NCI-H2171 (cell line): ENCODE results near the gene BTG2.
"Not testable (repeated sequence)": the region's sequence is repeated elsewhere in the genome, so short reads cannot be mapped to it uniquely, and the experiment has no call there.

ENCODE experiments used
- DNase-seq: peaks from one replicate; lab custom pipeline; 2025; lab: John Stamatoyannopoulos, UW

BTG2 gene, protein sequence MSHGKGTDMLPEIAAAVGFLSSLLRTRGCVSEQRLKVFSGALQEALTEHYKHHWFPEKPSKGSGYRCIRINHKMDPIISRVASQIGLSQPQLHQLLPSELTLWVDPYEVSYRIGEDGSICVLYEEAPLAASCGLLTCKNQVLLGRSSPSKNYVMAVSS

GRCh38 chr1:203304919-203305808 is at the start of gene BTG2:
Gene BTG2 (plus strand): TSS chr1:203305519. CDS start chr1:203305607, 88 bp downstream.
- DNase-seq: peak; percentile 86

GRCh38 chr1:203256636-203257035 is 48.7 kb upstream of the BTG2 start:
- not testable (repeated sequence) for DNase-seq

DNA sequence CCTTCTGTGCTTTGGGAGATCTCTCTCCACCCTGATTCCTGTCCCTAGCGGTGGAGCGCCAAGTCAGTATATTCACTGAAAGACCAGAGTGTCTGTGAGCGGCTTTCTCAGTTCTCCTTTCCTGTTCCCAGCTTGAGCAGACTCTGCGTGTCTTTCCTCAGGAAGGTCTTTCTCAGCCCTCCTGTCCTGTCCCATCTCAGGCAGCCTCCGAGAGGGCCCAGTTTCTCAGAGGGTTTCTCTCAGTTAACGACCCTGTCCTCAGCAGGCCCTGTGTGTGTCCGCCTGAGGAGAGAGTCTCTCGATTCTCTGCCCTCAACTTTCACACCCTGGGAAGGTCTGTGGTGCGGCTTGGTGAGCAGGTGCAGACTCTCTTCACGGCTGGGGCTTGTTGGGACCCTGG is 41.8 kb upstream of the BTG2 start:
- no peak for DNase-seq

- DNase-seq: no peak
These were observed 41.2 kb upstream of the BTG2 start for GRCh38 chr1:203264052-203264501.

DNA sequence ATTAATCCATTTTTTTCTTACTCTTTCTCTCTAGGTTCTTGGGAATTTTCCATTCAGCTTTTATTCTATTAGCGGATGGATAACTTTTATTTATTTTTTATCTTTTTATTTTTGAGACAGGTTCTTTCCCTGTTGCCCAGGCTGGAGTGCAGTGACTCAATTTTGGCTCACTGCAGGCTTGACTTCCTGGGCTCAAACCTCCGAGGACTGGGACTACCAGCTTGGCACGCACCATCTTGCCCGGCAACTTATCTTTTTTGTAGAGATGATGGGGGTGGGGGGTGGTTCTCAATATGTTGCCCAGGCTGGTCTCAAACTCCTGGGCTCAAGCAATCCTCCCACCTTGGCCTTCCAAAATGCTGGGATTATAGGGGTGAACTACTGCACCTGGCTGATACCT is 39.8 kb upstream of the BTG2 start:
- DNase-seq: no peak

DNA sequence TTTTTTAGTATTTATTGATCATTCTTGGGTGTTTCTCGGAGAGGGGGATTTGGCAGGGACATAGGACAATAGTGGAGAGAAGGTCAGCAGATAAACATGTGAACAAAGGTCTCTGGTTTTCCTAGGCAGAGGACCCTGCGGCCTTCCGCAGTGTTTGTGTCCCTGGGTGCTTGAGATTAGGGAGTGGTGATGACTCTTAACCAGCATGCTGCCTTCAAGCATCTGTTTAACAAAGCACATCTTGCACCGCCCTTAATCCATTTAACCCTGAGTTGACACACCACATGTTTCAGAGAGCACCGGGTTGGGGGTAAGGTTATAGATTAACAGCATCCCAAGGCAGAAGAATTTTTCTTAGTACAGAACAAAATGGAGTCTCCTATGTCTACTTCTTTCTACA is 39.2 kb upstream of the BTG2 start:
- not testable (repeated sequence) for DNase-seq

GRCh38 chr1:203267347-203267846 is 37.9 kb upstream of the BTG2 start:
- peak; percentile 71 for DNase-seq

DNA sequence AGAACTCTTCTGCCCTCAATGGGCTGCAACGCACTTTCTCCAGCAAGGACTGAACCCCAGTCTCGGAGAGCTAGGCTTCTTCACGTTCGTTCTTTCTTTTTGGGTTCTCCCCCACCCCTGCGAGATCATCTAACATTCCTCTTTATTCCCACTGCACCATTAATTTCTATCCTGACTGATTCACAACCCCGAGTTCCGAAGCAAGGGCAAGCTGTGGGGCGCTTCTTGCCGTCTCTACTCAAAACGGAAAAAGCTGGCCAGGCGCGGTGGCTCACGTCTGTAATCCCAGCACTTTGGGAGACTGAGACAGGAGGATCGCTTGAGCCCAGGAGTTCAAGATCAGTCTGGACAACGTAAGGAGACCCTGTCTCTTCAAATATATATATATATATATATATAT is 37.4 kb upstream of the BTG2 start:
- DNase-seq: no peak

- DNase-seq: peak; percentile 58
These were observed 36.2 kb upstream of the BTG2 start for GRCh38 chr1:203268901-203269653.

DNA sequence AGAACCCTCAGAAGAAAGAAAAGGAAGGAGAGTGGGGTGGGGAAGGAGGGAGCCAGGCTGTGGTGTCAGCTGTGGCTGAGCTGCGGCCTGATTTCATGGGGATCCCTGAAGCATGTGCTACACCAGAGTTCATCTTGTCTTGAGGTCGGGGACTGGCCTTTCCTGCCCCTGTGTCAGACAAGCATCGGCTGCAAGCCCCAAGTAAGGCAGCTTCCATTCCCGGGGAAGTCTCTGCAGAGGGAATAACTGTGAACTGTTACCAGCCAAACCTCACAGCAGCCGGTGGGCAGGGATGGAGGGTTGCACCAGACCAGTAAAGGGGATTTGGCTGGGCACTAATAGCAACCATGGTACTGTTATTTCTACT is 35.7 kb upstream of the BTG2 start:
- no peak for DNase-seq

DNA sequence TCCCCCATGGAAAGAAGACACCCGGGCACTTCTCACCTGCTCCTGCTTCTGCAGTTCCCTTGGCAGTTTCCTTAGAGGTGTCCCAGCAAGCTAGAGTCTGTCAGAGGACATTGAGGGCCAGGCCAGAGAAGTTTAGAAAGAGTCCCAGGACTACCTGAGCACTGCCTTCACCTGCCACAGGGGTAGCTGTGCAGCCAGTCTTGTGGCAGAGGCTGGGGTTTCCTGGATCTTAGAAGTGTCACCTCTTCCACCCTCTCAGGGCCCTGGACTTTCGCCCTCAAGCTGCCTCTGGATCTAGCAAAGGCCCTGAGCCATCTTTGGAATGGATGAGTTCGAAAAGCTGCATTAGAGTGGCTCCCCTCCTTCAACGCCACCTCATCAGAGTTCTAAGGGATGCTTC is 34.9 kb upstream of the BTG2 start:
- no peak for DNase-seq

DNA sequence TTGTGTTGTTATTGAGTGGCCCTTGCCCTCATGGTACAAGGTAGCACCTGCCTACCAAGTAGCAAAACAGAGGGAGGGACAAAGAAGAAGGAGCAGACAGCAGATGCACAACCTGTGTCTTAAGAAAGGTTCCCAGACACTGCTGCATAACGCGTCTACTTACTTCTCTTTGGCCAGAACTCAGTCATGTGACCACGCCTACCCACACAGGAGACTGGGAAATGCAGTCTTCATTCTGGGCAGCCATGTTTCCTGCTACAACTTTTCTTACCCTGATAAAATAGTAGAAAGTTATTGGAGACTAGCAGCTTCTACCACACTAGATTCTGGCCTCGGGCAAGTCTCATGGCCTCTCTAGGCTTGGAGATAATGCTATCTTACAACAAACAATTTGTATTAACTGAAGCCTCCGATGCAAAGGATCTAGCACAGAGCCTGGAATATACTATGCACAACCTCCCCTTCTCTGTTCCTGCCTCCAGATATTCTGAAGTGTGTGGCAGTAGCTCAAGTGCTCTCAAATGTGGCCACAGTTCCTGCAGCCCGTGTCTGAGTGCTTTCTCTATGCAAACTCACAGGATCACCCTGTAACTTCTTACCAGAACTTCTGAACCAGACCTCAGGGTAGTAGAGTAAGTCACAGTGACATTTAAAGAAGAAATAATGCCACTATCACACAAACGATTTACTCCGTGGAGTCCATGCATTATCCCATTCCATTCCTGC is 34.1 kb upstream of the BTG2 start:
- peak; percentile 46 for DNase-seq

- no peak for DNase-seq
These were observed 33.2 kb upstream of the BTG2 start for GRCh38 chr1:203271962-203272632.

DNA sequence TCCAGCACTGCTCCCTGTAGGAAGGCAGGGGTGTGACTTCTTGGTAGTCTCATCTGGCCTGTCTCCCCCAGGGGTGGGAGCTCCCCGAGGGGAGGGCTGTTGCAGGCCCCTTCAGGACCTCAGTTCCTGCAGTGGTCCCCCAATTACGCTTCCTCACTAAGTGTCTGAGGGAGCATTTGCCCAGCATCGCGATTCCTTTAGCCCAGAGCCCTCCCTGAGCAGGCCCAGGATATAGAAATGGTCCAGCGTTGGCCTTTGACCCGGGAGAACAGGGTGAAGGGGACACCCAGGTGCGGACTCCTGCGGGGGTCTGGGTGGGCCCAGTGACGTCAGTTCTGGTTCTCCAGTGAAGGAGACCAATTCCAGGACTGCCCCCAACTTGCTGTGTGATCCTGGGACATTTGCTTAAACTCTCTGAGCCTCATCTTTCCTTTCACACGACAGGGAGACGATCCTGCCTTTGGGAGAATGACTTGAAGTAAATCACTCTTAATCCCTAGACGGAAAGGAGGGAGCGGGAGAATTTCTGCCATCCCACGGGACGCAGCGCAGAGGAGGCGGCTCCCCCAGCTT is 32.6 kb upstream of the BTG2 start:
- no peak for DNase-seq

DNA sequence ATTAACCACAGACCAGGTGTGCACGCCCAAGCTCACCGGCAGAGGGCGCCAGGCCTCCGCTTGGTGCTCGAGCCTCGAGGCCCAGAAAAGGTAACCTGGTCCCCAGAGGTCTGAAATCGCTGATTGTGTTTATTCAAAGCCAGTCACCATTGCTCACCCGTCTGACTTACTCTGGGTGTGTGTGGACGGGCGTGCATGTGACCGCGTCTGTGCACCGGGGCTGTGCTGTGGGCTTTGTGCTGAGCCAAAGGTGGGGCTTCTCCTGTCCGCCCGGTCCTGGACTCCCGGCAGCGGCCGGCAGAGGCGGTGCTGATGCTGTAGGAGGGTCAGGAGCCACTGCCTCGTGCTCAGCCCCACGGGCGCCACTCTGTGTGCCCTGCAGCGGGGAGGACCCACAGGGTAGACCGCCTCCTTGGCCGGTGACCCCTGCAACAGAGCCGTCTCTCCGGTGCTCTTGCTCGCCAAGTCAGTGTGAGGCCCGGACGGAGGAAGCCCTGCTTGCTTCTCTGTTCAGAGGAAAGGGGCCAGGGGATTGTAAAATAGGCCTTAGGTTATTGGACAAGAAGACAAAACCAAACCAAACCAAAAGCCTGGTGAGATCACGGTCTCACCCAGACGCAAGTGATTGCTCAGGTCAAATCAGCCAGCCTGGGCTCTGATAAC is 32.0 kb upstream of the BTG2 start:
- DNase-seq: peak; percentile 91

DNA sequence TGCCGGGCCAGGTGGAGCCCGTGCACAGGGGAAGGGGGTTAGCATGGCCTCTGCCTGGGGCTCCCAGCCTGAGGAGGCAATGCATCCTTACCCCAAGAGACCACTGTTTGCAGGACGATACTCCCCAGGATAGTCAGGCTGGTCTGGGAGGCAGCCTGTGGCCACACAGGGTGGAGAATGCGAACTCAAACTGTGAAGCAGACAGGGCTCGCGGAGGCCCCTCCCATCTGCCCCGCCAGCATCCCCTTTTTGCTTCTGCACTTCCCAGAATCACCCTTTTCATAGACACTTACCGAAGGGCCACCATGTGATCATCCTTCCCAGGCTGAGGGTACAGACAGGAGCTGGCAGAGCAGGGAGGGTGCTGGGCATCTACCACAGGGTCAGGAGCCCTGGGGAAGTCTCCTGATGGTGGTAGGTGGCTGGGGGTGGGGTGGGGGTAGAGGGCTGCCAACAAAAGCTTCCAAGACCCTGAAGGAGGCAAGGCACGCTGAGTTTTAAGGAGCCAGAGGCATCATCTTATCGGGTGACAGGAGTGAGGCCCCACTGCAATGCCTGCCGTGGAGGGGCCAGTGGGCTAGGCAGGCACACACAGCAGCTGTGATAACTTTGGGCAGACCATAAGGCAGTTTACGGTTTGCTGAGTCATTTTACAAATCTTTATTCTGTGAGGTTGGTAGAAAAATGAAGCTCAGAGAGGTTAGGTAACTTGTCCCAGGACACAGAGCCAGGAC is 31.3 kb upstream of the BTG2 start:
- no peak for DNase-seq

- DNase-seq: no peak
These were observed 30.5 kb upstream of the BTG2 start for GRCh38 chr1:203274603-203275381.

DNA sequence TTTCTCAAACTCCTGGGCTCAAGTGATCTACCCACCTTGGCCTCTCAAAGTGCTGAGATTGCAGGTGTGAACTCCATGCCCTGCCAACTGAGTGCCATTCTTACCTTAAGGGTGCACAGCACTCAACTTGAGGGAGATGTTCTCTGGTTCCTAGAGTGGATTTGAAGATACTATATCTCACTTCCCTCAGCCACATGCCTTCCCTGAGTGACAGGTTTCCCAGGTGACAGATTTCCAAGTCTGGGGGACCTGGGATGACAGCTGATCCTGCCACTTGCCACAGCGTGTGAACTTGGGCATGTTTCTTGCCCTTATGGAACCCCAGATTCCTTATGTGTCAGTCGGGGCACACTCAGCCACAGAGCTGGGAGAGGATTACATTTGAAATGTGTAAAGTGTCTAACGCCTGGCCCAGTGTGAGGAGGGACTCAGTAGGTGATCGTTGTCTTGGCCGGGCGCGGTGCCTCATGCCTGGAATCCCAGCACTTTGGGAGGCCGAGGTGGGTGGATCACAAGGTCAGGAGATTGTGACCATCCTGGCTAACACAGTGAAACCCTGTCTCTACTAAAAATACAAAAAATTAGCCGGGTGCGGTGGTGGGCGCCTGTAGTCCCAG is 29.6 kb upstream of the BTG2 start:
- no peak for DNase-seq

DNA sequence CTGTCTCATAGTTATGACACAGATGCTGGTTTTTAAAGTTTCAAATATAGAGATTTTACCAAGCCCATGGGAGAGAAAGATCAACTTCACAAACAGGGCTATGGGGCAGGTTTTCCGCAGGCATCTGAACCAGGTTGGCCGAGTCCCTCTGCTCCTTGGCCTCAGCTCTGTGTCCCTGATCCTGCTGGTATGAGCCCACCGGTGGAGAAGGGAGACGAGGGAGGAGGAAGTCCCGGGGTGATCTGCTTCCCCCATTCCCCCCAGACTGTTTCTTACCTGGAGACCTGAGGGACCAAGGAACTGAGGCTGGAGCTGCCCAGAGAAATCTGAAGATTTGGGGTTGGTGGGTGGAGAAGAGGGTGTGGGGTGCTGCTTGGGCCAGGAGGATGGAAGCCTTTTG is 28.9 kb upstream of the BTG2 start:
- DNase-seq: no peak
